NK-92 (cell line): ENCODE data around the gene UGCG.

Experiments used
- DNase-seq: peaks from one replicate; lab custom pipeline; 2025; ENCODE audit not compliant: unreplicated experiment; lab: John Stamatoyannopoulos, UW

UGCG gene

DNA sequence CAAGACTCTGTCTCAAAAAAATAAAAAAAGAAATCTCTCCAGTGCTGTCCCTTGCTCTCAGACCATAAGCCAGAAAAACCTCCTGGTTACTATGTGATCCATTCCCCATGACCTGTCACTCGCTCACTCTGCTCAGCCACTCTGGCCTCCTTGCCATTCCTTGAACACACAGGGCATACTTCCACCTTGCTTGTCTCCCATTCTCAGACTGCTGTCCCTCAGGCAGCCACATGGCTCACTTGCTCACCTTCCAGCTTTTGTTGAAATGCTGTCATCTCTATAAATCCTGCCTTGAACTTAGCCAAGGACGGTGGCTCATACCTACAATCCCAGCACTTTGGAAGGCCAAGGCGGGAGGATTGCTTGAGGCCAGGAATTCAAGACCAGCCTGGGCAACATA is 82.9 kb downstream of the UGCG start:
- no peak for DNase-seq

DNA sequence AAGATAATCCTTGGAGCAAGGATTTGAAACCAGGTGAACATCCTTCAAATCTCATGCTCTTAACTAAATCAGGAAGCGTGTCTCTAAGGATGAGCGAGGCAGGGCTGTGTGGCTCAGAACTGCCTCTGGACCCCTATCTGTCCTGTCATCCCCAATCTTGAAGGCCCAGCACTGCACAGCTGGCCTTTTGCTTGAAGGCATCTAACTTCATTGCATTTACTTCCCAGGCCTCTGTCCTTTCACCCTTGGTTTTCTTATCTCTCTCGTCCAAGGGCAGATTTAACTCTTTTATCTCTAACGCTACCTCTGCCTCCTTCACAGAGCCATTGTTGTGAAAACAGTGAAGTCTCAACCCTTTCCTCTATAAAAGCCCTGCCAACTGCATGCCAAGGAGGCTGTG is 83.8 kb downstream of the UGCG start:
- DNase-seq, result no peak

DNA sequence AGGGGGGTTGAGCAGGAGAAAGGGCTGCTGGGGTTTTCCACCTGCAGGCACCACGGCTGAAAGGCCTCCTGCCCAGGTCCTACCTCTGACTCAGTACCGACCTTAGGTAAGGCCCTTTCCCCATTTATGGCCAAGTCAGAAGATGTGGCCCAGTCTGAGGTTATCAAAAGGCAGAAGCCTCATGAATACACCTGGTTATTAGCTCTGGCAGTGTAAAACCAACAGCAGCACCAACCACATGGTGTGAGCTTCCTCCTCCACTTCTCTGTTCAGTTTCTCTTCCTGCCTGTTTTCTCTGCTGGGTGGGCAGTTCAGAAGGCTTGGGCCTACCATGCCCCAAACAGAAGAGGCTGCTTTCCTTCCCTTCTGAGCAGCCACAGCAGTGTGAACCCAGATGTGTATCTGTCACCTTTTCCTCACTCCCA is 86.9 kb downstream of the UGCG start:
- DNase-seq, result no peak

DNA sequence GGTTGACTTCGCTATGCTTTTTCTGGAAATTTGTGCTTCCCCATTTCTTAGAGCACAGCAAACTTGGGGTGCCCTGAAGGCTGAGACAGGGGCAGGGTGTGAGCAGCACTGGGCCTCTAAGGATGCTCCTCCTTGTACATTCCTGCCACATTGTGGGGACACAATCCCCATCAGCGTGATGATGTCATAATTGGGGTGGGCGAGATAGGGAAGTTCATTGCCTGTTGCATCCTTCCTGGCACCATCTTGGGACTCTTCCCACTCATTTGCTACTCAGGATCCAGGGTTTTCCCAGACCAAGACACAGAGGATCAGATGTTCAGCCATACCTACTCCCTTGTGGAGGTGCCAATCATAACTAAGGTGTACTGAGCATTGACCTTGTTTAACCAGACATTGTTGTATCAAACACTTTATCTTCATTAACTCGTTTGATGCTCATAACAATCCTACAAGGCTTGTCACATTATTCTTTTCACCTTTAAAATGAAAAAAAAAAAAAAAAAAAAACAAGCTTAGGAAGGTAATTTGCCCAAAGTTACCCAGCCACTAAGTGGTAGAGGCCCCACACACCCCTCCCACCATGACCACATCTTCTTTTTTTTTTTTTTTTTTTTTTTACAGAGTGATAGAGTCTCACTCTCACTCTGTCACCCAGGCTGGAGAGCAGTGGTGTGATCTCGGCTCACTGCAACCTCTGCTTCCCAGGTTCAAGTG is 87.6 kb downstream of the UGCG start:
- no peak for DNase-seq
